Measurements from ENCODE around the gene MMEL1. TPM values are rescaled to one million over a fixed set of nuclear protein-coding genes. Genes with fewer than 3 reads are reported as not detected.

The MMEL1 gene
- total and polyA plus RNA-seq, 2 experiments from 2014 or later = 0.57 to 0.90 TPM

GRCh38 chr1:2595261-2595811 lies 37.5 kb downstream of the MMEL1 start:
- no peak for DNase-seq (ENCODE audit: low spot score)

More at GRCh38 chr1:2595261-2595811, 37.5 kb downstream of the MMEL1 start:
- ATAC-seq = no peak
- Histone ChIP-seq H3K9me2 (ENCODE audit: insufficient read depth) (no peaks in the 10 kb centered on the region), H3K27me3 (ENCODE audit: insufficient read depth) (no peaks in the 10 kb centered on the region), H3K27ac (ENCODE audit: low read depth) (no peak overlapping the region), H2AFZ (no peak overlapping the region), H3K36me3 (ENCODE audit: insufficient read depth) (no peaks in the 10 kb centered on the region), H3F3A (replicated peaks; ENCODE audit: low read depth) (no peaks in the 10 kb centered on the region), H4K20me1 (replicated peaks; ENCODE audit: insufficient read depth) (no peaks in the 10 kb centered on the region), H3K4me1 (ENCODE audit: insufficient read depth) (no peaks in the 10 kb centered on the region), H3K4me2 (no peak overlapping the region), H3K79me2 (replicated peaks; ENCODE audit: insufficient read depth) (no peaks in the 10 kb centered on the region), H3K4me3 (no peak overlapping the region)
- peaks cover 6% of the 10 kb centered on the region for H3K27me3 Mint-ChIP-seq (ENCODE audit: insufficient read depth, low read depth, poor library complexity)
- H3K27ac Mint-ChIP-seq = no peak overlapping the region
- no peak overlapping the region for H3K4me3 Mint-ChIP-seq
- no peaks in the 10 kb centered on the region for H3K4me1 Mint-ChIP-seq
- TF ChIP-seq NANOG (IDR thresholded peaks at IDR 0.05; ENCODE audit: borderline replicate concordance) (no peak), ZNF114 (CRISPR knock-in tag; IDR thresholded peaks at IDR 0.05) (no peak), ZNF462 (CRISPR knock-in tag; IDR thresholded peaks at IDR 0.05) (no peak), CREB1 (CRISPR knock-in tag; IDR thresholded peaks at IDR 0.05; ENCODE audit: low read depth) (no peak), STAT1 (IDR thresholded peaks at IDR 0.05; ENCODE audit: unreplicated experiment) (no peak), ZNF331 (CRISPR knock-in tag; IDR thresholded peaks at IDR 0.05; ENCODE audit: low read depth) (no peak), JUNB (IDR thresholded peaks at IDR 0.05; ENCODE audit: unreplicated experiment) (no peak), EZH2 (IDR thresholded peaks at IDR 0.05; ENCODE audit: low read depth, unreplicated experiment) (no peak), EZH2phosphoT487 (IDR thresholded peaks at IDR 0.05; ENCODE audit: unreplicated experiment) (no peak), ETS1 (IDR thresholded peaks at IDR 0.05) (no peak), CTCF (conservative IDR thresholded peaks at IDR 0.05; ENCODE audit: low read depth in 2 of 2) (no peak), REST (IDR thresholded peaks at IDR 0.05; ENCODE audit: unreplicated experiment) (no peak)
- H3K9me3 Mint-ChIP-seq = peaks cover 18% of the 10 kb centered on the region
- H3K36me3 Mint-ChIP-seq (ENCODE audit: low read depth) = peaks cover 7% of the 10 kb centered on the region; the same call in 2 of the 3 replicates

Data from GM23338 (cell line).